ENCODE data around the gene ZNF827. TPM values are rescaled to one million over a fixed set of nuclear protein-coding genes. Genes with fewer than 3 reads are reported as not detected.

Gene ZNF827
- total RNA-seq, 1 experiment from 2014 or later = 9.8 TPM

- no peak for DNase-seq
- no peak overlapping the region for H3K9ac ChIP-seq (ENCODE audit: low read length)
- no peaks in the 10 kb centered on the region for H3K36me3 ChIP-seq (ENCODE audit: low read depth, low read length)
- no peak overlapping the region for H2AFZ ChIP-seq (ENCODE audit: low read length)
- H3K27ac ChIP-seq (ENCODE audit: low read length) = no peak overlapping the region
- H3K27me3 ChIP-seq (ENCODE audit: low read length) = no peaks in the 10 kb centered on the region
- intact Hi-C loops (cut with micrococcal nuclease) = no loop called here
- H3K9me2 ChIP-seq (replicated peaks; ENCODE audit: low read length) = no peaks in the 10 kb centered on the region
- no peaks in the 10 kb centered on the region for H3K9me3 ChIP-seq (ENCODE audit: low read length)
- no peaks in the 10 kb centered on the region for H3K79me2 ChIP-seq (ENCODE audit: low read length)
- H3K4me2 ChIP-seq (ENCODE audit: low read length) = no peak overlapping the region
- ATAC-seq = no peak
- no peaks in the 10 kb centered on the region for H4K20me1 ChIP-seq (ENCODE audit: low read length)
- no peaks in the 10 kb centered on the region for H3K4me1 ChIP-seq (ENCODE audit: insufficient read depth, low read length)
- CTCF ChIA-PET = no interaction called here
- TF ChIP-seq, protein P1, sequence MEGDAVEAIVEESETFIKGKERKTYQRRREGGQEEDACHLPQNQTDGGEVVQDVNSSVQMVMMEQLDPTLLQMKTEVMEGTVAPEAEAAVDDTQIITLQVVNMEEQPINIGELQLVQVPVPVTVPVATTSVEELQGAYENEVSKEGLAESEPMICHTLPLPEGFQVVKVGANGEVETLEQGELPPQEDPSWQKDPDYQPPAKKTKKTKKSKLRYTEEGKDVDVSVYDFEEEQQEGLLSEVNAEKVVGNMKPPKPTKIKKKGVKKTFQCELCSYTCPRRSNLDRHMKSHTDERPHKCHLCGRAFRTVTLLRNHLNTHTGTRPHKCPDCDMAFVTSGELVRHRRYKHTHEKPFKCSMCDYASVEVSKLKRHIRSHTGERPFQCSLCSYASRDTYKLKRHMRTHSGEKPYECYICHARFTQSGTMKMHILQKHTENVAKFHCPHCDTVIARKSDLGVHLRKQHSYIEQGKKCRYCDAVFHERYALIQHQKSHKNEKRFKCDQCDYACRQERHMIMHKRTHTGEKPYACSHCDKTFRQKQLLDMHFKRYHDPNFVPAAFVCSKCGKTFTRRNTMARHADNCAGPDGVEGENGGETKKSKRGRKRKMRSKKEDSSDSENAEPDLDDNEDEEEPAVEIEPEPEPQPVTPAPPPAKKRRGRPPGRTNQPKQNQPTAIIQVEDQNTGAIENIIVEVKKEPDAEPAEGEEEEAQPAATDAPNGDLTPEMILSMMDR (conservative IDR thresholded peaks at IDR 0.05; ENCODE audit: low read depth, low read length) = no peak
- TF ChIP-seq EZH2phosphoT487 (IDR thresholded peaks at IDR 0.05; ENCODE audit: borderline replicate concordance, low read length) = no peak
- no peak for TF ChIP-seq EZH2 (IDR thresholded peaks at IDR 0.05; ENCODE audit: low read length, unreplicated experiment)
- no peaks in the 10 kb centered on the region for H3F3A ChIP-seq (ENCODE audit: low read length, unreplicated experiment)
- BruUV-seq (replicated peaks) = no TSS peak
- H3K4me3 ChIP-seq (ENCODE audit: low read length) = no peak overlapping the region
- POLR2A ChIA-PET (ENCODE audit: unreplicated experiment) = no interaction called here
These were observed 107.9 kb downstream of the ZNF827 start for GRCh38 chr4:145830699-145831098.

- TF ChIP-seq EZH2 (IDR thresholded peaks at IDR 0.05; ENCODE audit: low read length, unreplicated experiment) = no peak
- no peak for TF ChIP-seq EZH2phosphoT487 (IDR thresholded peaks at IDR 0.05; ENCODE audit: borderline replicate concordance, low read length)
- TF ChIP-seq, protein P1 (conservative IDR thresholded peaks at IDR 0.05; ENCODE audit: low read depth, low read length) = no peak
- H3K9ac ChIP-seq (ENCODE audit: low read length) = no peak overlapping the region
- ChIA-PET CTCF (no interaction called here), POLR2A (ENCODE audit: unreplicated experiment) (no interaction called here)
- H3F3A ChIP-seq (ENCODE audit: low read length, unreplicated experiment) = no peaks in the 10 kb centered on the region
- H3K4me3 ChIP-seq (ENCODE audit: low read length) = no peak overlapping the region
- no TSS peak for BruUV-seq (replicated peaks)
- DNase-seq = no peak
- H3K27ac ChIP-seq (ENCODE audit: low read length) = no peak overlapping the region
- H3K9me2 ChIP-seq (replicated peaks; ENCODE audit: low read length) = no peaks in the 10 kb centered on the region
- no peaks in the 10 kb centered on the region for H3K4me1 ChIP-seq (ENCODE audit: insufficient read depth, low read length)
- H2AFZ ChIP-seq (ENCODE audit: low read length) = no peak overlapping the region
- no peak for ATAC-seq
- intact Hi-C loops (cut with micrococcal nuclease) = no loop called here
- H3K4me2 ChIP-seq (ENCODE audit: low read length) = no peak overlapping the region
- no peaks in the 10 kb centered on the region for H4K20me1 ChIP-seq (ENCODE audit: low read length)
- no peaks in the 10 kb centered on the region for H3K36me3 ChIP-seq (ENCODE audit: low read depth, low read length)
- H3K9me3 ChIP-seq (ENCODE audit: low read length) = no peaks in the 10 kb centered on the region
- no peaks in the 10 kb centered on the region for H3K27me3 ChIP-seq (ENCODE audit: low read length)
- no peaks in the 10 kb centered on the region for H3K79me2 ChIP-seq (ENCODE audit: low read length)
These were observed 108.8 kb downstream of the ZNF827 start for GRCh38 chr4:145829629-145830395.

DNA sequence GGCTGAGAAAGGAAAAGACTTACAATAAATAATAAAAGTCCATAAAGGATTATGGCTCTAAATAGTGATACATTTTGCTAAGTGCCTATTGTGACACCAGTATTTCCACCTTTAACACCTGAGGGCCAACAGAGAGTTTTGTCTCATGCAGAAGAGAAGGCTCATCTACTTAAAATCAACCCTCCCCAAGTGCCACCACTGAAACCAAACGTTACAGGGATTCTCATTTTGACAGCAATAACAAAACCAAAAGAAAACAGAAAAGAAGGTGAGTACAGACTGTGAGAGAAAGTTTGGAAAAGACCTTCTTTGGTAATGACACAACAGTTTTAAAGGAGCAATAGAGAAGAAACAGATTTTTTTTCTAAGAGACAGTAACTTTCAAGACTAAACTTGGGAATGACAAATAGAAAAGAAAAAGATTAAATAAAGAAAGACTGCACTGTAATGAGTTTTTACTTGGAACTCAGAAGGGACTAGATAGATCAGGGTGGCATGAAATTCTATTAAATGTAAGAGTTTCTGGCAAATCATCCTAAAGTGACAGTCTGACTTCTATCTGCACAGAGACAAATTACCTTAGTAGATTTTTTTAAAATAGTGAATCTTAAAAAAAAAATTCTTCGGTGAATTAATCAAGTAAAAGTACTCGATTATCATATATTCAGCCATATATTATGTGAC lies 109.7 kb downstream of the ZNF827 start:
- no peaks in the 10 kb centered on the region for H3K9me3 ChIP-seq (ENCODE audit: low read length)
- H3K27me3 ChIP-seq (ENCODE audit: low read length) = no peaks in the 10 kb centered on the region
- H3K27ac ChIP-seq (ENCODE audit: low read length) = no peak overlapping the region
- DNase-seq (no peak), ATAC-seq (no peak)
- H3K9ac ChIP-seq (ENCODE audit: low read length) = no peak overlapping the region
- H3K4me3 ChIP-seq (ENCODE audit: low read length) = no peak overlapping the region
- intact Hi-C loops (cut with micrococcal nuclease) = no loop called here
- no peaks in the 10 kb centered on the region for H3K79me2 ChIP-seq (ENCODE audit: low read length)
- no peaks in the 10 kb centered on the region for H3F3A ChIP-seq (ENCODE audit: low read length, unreplicated experiment)
- CTCF ChIA-PET = no interaction called here
- H3K4me1 ChIP-seq (ENCODE audit: insufficient read depth, low read length) = no peaks in the 10 kb centered on the region
- no peak overlapping the region for H3K4me2 ChIP-seq (ENCODE audit: low read length)
- TF ChIP-seq EZH2 (IDR thresholded peaks at IDR 0.05; ENCODE audit: low read length, unreplicated experiment) = no peak
- no peak for TF ChIP-seq EZH2phosphoT487 (IDR thresholded peaks at IDR 0.05; ENCODE audit: borderline replicate concordance, low read length)
- TF ChIP-seq, protein P1 (conservative IDR thresholded peaks at IDR 0.05; ENCODE audit: low read depth, low read length) = no peak
- POLR2A ChIA-PET (ENCODE audit: unreplicated experiment) = no interaction called here
- BruUV-seq (replicated peaks) = no TSS peak
- H3K36me3 ChIP-seq (ENCODE audit: low read depth, low read length) = no peaks in the 10 kb centered on the region
- H3K9me2 ChIP-seq (replicated peaks; ENCODE audit: low read length) = no peaks in the 10 kb centered on the region
- H4K20me1 ChIP-seq (ENCODE audit: low read length) = no peaks in the 10 kb centered on the region
- H2AFZ ChIP-seq (ENCODE audit: low read length) = no peak overlapping the region

Measured in PC-3 (cell line).